Measurements from ENCODE around the gene SV2B.
"Not testable (repeated sequence)": the region's sequence is repeated elsewhere in the genome, so short reads cannot be mapped to it uniquely, and the experiment has no call there.

SV2B gene, protein sequence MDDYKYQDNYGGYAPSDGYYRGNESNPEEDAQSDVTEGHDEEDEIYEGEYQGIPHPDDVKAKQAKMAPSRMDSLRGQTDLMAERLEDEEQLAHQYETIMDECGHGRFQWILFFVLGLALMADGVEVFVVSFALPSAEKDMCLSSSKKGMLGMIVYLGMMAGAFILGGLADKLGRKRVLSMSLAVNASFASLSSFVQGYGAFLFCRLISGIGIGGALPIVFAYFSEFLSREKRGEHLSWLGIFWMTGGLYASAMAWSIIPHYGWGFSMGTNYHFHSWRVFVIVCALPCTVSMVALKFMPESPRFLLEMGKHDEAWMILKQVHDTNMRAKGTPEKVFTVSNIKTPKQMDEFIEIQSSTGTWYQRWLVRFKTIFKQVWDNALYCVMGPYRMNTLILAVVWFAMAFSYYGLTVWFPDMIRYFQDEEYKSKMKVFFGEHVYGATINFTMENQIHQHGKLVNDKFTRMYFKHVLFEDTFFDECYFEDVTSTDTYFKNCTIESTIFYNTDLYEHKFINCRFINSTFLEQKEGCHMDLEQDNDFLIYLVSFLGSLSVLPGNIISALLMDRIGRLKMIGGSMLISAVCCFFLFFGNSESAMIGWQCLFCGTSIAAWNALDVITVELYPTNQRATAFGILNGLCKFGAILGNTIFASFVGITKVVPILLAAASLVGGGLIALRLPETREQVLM

GRCh38 chr15:91099995-91100813 is at the start of gene SV2B:
Gene SV2B, plus strand, starts transcription at chr15:91100257. Its CDS starts 126,007 bp downstream, at chr15:91226264.
- DNase-seq (ENCODE audit: low spot score) = peak; percentile 11

DNA sequence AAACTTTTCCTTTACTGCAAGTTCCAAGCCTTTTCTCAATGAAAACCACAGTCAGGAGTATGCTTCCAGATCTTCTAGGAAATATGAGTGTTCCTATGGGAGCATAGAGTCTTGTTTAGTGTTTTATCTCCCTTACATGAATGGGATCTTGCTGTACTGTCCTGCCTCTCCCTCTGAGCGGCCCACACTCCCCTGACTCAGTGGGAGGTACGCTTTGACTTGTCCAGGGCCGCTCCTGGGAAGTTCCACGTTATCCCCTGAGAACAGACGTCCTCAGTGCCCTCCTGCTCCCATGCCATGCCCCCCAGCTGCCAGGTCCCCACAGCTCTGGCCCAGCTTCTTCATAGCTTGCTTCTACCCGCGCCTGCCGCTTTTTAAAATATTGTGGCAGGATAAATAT is 48.8 kb upstream of the SV2B start:
- no peak for DNase-seq (ENCODE audit: low spot score)

DNA sequence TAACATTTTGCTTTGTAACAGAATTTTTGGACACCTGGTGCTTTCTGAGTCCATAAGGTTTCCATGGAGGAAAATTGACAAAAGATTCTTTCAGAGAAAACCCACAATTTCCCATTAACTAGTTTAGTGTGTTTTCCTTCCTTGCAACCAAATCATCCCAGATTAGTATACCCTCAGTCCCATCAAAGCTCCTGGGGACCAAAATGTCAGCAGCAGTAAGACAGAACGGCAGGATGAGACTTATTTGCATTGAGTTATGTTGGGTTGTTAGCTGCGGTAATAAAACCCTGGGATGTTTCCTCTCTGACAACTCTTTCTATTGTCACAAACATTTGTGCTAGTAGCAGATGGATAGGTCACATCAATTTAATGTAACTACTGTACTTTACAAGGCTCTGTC is 45.2 kb upstream of the SV2B start:
- no peak for DNase-seq (ENCODE audit: low spot score)

DNA sequence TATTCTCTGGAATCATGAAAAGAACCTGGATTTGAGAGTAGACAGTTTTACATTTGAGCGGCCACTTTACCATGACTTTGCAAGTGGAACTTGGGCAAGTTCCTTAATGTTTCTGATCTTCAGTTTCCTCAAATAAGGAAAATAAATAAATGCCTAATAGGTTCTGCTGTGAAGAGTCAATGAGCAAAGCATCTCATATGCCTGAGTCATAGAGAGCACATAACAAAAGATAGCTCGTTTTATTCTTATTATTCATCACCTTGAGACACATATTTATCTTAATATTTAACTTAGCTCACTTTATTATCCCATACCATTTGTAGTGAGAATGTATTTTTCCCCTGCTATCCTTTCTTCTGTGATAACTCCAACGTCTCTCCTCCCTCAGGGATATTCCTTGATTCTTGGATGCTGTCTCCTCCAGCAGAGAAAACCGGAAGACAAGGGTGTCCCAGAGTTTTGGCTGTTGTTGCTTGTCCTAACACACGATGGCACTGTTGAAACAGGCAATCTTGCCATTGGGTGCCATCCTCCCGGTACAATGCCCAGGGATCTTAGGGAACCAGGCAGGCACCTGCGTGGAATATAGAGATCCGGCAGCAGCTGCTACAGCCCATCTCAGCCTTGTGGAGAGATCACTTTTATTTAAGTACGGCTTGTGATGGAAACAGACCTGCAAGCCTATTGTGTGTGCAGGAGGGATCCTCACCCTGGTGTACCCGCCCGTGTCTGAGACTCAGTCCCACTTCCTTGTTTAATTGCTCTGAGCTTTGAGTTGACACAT is 44.3 kb upstream of the SV2B start:
- no peak for DNase-seq (ENCODE audit: low spot score)

DNA sequence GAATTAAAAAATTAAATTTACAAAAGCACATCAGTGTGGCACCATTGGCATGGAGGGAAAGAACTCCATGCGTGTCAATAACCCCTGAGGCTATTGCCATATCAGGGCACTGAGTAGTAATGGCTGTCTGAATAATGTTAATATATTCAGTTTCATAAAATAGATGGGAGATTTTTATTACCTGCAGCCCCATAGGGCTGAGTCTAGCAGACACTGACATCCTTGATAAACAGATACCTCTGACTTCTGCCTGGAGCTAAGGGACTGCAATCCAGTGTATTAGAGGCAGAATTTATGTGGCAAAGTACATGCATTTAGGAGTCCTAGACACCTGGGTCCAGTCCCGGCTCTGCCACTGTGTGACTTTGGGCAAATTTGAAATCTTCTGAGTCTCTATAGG is 38.8 kb upstream of the SV2B start:
- DNase-seq (ENCODE audit: low spot score) = no peak

DNA sequence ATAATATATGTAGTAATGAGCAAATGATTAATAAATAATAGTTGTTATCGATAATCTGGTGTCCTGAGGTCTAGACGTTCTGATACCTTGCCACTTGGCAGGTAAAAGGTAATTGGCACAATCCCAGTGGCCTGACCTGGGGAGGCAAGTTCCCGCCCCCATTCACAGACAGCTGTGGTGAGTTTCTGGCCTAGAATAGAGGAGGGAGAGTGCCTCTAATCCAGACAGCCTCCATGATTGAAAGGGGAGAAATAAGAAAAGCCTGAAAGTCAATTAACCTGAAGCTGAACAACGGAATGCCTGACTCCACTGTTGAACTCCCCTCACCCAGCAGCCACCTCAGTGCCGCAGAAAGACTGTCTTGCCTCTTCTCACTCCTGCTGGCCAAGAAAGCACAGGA is 38.1 kb upstream of the SV2B start:
- DNase-seq (ENCODE audit: low spot score) = no peak

- DNase-seq (ENCODE audit: low spot score) = no peak
These were observed 34.6 kb upstream of the SV2B start for GRCh38 chr15:91065505-91065904.

- no peak for DNase-seq (ENCODE audit: low spot score)
These were observed 33.0 kb upstream of the SV2B start for GRCh38 chr15:91067036-91067435.

DNA sequence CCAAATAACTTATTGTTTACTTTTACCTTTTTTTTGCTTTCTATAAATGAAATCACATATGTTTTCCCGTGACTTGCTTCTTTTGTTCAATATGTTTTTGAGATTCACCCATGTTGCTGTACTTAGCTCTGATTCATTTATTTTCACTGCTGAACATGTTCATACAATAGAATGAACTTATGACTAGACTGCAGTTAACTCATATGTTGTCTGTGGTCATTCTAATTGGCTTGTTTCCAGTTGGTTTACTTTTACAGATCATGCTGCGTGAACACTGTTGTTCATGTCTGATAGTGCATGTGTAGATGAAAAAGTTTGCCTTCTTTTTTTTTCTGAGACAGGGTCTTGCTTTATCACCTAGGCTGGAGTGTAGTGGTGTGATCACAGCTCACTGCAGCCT is 31.6 kb upstream of the SV2B start:
- no peak for DNase-seq (ENCODE audit: low spot score)

DNA sequence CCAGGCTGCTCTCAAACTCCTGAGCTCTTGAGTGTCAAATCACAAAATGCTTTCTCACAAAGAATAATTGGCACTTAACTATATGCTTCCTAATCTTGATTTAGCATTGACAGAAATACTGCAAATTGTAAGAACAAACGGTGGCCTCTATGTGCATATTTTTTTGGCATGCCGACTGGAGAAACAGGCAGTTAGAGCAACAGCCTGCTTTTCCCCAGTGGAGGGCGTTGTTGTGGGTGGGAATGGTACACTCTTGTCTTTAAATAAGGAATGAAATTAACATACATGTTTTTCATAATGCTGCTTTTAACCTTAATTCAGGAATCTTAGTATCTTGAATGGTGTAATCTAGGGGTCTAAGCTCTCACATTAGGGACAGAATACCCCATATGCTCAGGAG is 31.1 kb upstream of the SV2B start:
- DNase-seq (ENCODE audit: low spot score) = no peak

GRCh38 chr15:91070872-91071271 is 29.2 kb upstream of the SV2B start:
- no peak for DNase-seq (ENCODE audit: low spot score)

DNA sequence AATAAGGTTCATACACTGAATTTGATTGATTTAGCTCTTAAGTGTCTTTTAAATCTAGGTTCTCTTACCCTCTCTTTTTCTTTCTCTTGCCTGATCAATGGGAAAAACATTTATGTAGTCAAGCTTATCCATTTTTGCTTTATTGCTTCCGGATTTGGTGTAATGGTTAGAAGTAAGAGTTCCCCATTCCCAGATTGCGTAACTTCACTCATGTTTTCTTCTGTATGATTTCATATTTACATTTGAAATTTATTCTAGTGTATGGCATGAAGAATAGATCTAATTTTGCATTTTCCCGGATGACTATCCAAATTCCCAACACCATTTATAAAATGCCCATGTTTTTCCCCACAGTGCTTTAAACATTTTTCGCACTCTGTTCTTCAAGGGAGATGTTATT is 27.9 kb upstream of the SV2B start:
- DNase-seq (ENCODE audit: low spot score) = no peak

DNA sequence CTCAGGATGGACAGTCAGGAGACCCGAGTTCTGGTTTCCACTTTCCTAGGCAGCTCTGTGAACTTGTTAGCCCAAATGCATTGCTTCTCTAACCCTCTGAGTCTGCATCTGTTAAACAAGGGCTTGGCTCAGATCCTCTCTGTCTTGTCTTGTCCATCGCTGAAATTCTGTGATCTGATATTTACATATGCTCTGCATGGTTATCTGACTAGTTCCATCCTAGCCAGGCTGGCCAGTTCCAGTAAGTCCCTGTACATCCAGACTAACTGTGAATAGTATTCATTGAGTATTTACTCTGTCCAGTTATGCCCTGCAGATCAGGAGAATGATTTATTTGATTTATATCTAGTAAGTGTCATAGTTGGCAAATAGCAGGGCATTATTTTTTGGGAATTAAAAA is 27.0 kb upstream of the SV2B start:
- no peak for DNase-seq (ENCODE audit: low spot score)

DNA sequence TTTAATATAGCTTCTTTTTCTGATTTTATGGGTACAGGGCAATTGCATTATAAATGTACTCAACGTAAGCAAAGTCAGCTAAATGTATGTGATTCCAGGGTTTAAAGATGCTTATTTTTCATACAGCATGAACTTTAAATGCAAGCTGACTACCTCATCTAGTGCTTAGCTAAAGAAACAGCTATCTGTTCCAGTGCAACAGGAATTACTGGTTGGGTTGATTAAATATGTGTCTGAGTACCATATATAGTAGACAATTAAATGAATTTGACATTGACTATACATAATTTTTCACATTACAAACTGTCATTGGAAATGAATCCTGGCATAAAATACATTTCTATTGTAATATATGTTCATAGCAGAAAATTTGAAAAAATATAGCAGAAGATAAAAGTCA is 26.3 kb upstream of the SV2B start:
- DNase-seq (ENCODE audit: low spot score) = no peak

DNA sequence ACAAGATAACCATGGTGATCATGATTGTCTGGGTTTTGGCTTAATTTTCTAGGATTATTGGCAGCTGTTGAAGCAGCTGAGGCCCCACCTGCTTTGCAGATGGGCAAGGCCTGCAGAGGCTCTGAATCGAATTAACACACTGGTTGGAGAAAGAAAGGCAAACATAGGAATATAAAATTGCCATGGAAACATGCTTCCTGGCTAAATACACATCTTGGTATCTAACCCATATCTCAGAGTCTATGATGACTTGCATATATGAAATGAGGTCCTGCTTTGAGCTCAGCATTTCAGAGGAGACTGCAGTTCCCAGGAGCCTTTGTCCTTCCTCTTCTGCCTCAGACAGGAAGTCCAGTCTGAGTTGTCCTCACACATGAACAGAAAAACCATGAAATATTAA is 24.3 kb upstream of the SV2B start:
- no peak for DNase-seq (ENCODE audit: low spot score)

DNA sequence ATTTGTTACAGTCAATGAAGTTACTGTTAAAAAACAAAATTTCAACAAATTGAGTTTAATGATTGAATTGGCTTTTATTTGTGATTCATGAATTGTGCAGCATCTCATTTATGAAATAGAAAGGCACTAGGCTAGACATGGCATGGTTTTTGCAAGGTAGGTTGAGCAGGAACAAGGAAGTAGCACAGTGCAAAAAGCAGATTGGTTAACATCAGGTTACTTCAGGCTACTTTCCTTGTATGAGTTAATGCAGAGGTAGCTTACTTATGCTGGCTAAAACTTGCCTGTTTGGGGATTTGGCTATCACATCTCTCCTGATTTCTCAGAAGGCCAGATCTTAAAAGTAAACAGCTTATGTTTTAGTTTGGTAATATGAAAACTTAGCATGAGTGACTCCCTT is 23.0 kb upstream of the SV2B start:
- DNase-seq (ENCODE audit: low spot score) = no peak

GRCh38 chr15:91093866-91094265 is 6.2 kb upstream of the SV2B start:
- DNase-seq (ENCODE audit: low spot score) = not testable (repeated sequence)

- DNase-seq (ENCODE audit: low spot score) = no peak
These were observed 1.6 kb upstream of the SV2B start for GRCh38 chr15:91098451-91098850.

DNA sequence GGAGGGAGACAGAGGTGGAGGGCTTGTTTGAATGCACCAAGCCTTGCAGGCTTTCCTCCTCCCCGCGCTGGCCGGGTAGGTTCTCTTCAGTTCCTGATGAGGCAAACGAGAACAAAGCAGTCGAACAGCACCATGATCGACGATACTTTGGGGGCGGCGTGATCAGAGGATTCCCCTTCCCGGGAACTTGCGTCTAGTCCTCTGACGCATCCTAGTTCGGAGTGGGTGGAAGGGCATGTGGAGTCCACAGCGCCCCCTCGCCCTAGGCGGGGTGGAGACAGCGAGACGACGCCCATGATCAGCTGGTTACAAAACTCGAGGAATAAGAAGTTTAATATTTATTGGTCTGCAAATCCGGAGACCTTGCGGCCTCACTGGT is 452 bp upstream of the SV2B start:
- DNase-seq (ENCODE audit: low spot score) = no peak

GRCh38 chr15:91100814-91101607 is 954 bp downstream of the SV2B start:
- no peak for DNase-seq (ENCODE audit: low spot score)

- DNase-seq (ENCODE audit: low spot score) = no peak
These were observed 1.5 kb downstream of the SV2B start for GRCh38 chr15:91101608-91101920.
